ENCODE data around the gene DDR1. TPM values are rescaled to one million over a fixed set of nuclear protein-coding genes. Genes with fewer than 3 reads are reported as not detected.
A peak's percentile ranks its signal among the peaks of the same experiment; 100 is the strongest.

Gene DDR1
- polyA plus RNA-seq, 1 donor (not counting 4 experiments of a cell fraction or from before 2014, with no cell fraction given), result 104 TPM

- H3K36me3 ChIP-seq (ENCODE audit: control insufficient read depth in 2 of 2, extremely low read depth in 1 of 2, insufficient read depth in 2 of 2, low read length in 2 of 2), result no peaks in the 10 kb centered on the region
- no peak overlapping the region for H3K4me2 ChIP-seq (ENCODE audit: control insufficient read depth, extremely low read depth, insufficient read depth, low read depth, low read length)
- TF ChIP-seq, protein P1, sequence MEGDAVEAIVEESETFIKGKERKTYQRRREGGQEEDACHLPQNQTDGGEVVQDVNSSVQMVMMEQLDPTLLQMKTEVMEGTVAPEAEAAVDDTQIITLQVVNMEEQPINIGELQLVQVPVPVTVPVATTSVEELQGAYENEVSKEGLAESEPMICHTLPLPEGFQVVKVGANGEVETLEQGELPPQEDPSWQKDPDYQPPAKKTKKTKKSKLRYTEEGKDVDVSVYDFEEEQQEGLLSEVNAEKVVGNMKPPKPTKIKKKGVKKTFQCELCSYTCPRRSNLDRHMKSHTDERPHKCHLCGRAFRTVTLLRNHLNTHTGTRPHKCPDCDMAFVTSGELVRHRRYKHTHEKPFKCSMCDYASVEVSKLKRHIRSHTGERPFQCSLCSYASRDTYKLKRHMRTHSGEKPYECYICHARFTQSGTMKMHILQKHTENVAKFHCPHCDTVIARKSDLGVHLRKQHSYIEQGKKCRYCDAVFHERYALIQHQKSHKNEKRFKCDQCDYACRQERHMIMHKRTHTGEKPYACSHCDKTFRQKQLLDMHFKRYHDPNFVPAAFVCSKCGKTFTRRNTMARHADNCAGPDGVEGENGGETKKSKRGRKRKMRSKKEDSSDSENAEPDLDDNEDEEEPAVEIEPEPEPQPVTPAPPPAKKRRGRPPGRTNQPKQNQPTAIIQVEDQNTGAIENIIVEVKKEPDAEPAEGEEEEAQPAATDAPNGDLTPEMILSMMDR (optimal IDR thresholded peaks at IDR 0.05 in 1 of 3, IDR thresholded peaks at IDR 0.05 in 1 of 3, conservative IDR thresholded peaks at IDR 0.05 in 1 of 3; ENCODE audit: extremely low read depth in 1 of 3, insufficient read depth in 2 of 3, low read length in 3 of 3), result no peak
- no peak for TF ChIP-seq EZH2 (IDR thresholded peaks at IDR 0.05; ENCODE audit: low read length)
- H3K79me2 ChIP-seq (ENCODE audit: control insufficient read depth, insufficient read depth, low read length), result no peaks in the 10 kb centered on the region
- no peak overlapping the region for H3K4me3 ChIP-seq (ENCODE audit: control insufficient read depth in 2 of 3, extremely low read depth in 1 of 3, insufficient read depth in 2 of 3, low read depth in 1 of 3, low read length in 3 of 3)
- no peaks in the 10 kb centered on the region for H3K9me1 ChIP-seq (ENCODE audit: control insufficient read depth, extremely low read depth, insufficient read depth, low read length)
- H3K27ac ChIP-seq (ENCODE audit: control insufficient read depth, insufficient read depth, low read length), result no peak overlapping the region
- no peaks in the 10 kb centered on the region for H3K9me3 ChIP-seq (ENCODE audit: control insufficient read depth, low read depth, low read length)
- H4K20me1 ChIP-seq (ENCODE audit: control insufficient read depth, extremely low read depth, insufficient read depth, low read length), result no peaks in the 10 kb centered on the region
- no peaks in the 10 kb centered on the region for H3K27me3 ChIP-seq (ENCODE audit: control insufficient read depth, extremely low read depth, insufficient read depth, low read length)
- no peak for DNase-seq (ENCODE audit: low read depth, low spot score)
- H3K9ac ChIP-seq (ENCODE audit: control insufficient read depth, extremely low read depth, insufficient read depth, low read length), result no peak overlapping the region
- dilution Hi-C loops (cut with MboI; ENCODE audit: extremely low pct_ligation_motif_present, low sequenced_read_pairs), result no loop called here
- no peak for FAIRE-seq
- H3K4me1 ChIP-seq (ENCODE audit: control insufficient read depth, extremely low read depth, insufficient read depth, low read length), result peaks cover 6% of the 10 kb centered on the region
- H2AFZ ChIP-seq (ENCODE audit: control insufficient read depth, low read length), result no peak overlapping the region
Measured at GRCh38 chr6:30837870-30838269, 46.4 kb upstream of the DDR1 start.

DNA sequence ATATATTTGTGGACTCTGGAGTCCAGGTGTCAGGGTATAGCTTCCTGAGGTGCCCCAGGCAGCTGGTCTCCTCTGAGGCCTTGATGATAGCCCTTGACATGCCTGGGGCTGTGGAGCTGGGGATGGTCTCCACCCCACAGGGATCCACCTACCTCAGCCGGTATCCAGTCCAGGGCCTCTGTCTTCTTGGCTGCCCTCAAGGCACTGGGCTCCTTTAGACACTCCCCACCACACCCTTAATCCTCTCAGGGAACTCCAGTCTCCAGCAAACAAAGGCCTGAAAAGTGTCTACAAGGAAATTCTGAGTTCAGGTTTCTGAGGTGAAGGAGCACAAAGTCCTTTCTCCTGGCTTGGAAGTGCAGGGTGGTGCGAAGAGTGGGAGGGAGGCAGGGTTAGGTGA lies 44.6 kb upstream of the DDR1 start:
- Histone ChIP-seq H3K4me3 (ENCODE audit: control insufficient read depth in 2 of 3, extremely low read depth in 1 of 3, insufficient read depth in 2 of 3, low read depth in 1 of 3, low read length in 3 of 3) (no peak overlapping the region), H3K4me1 (ENCODE audit: control insufficient read depth, extremely low read depth, insufficient read depth, low read length) (peaks cover 20% of the 10 kb centered on the region), H3K4me2 (ENCODE audit: control insufficient read depth, extremely low read depth, insufficient read depth, low read depth, low read length) (no peak overlapping the region), H3K27me3 (ENCODE audit: control insufficient read depth, extremely low read depth, insufficient read depth, low read length) (no peaks in the 10 kb centered on the region), H3K9ac (ENCODE audit: control insufficient read depth, extremely low read depth, insufficient read depth, low read length) (no peak overlapping the region), H3K9me1 (ENCODE audit: control insufficient read depth, extremely low read depth, insufficient read depth, low read length) (no peaks in the 10 kb centered on the region), H4K20me1 (ENCODE audit: control insufficient read depth, extremely low read depth, insufficient read depth, low read length) (no peaks in the 10 kb centered on the region), H3K36me3 (ENCODE audit: control insufficient read depth in 2 of 2, extremely low read depth in 1 of 2, insufficient read depth in 2 of 2, low read length in 2 of 2) (no peaks in the 10 kb centered on the region), H2AFZ (ENCODE audit: control insufficient read depth, low read length) (peak overlapping the region; percentile 14), H3K79me2 (ENCODE audit: control insufficient read depth, insufficient read depth, low read length) (no peaks in the 10 kb centered on the region), H3K27ac (ENCODE audit: control insufficient read depth, insufficient read depth, low read length) (no peak overlapping the region), H3K9me3 (ENCODE audit: control insufficient read depth, low read depth, low read length) (no peaks in the 10 kb centered on the region)
- TF ChIP-seq, protein P1 (optimal IDR thresholded peaks at IDR 0.05 in 1 of 3, IDR thresholded peaks at IDR 0.05 in 1 of 3, conservative IDR thresholded peaks at IDR 0.05 in 1 of 3; ENCODE audit: extremely low read depth in 1 of 3, insufficient read depth in 2 of 3, low read length in 3 of 3), result no peak
- TF ChIP-seq EZH2 (IDR thresholded peaks at IDR 0.05; ENCODE audit: low read length), result no peak
- dilution Hi-C loops (cut with MboI; ENCODE audit: extremely low pct_ligation_motif_present, low sequenced_read_pairs), result no loop called here
- DNase-seq (ENCODE audit: low read depth, low spot score), result no peak
- no peak for FAIRE-seq
